Right lobe of liver (tissue), 6 donors: ENCODE measurements around the gene C1QTNF3. TPM values are rescaled to one million over a fixed set of nuclear protein-coding genes. Genes with fewer than 3 reads are reported as not detected.

Source experiments
- ATAC-seq, 4 donors: fragments of 200-7000 bp; cut with Tn5 transposase; one replicate each; pipeline ENCODE4 v1.9.1; 2020; ENCODE audit warnings: mild to moderate bottlenecking in 4 of 4, moderate library complexity in 4 of 4
- DNase-seq, 3 donors: peaks; one replicate each; pipeline ENCODE4 v3.0.0-alpha.2; 2020
- H3K27ac ChIP-seq, 3 donors: fragments of 200-600 bp; one replicate each; pipeline ENCODE4 v1.8.0; 2022
- H3K27me3 ChIP-seq, 2 donors: fragments of 200-600 bp; one replicate each; pipeline ENCODE4 v1.8.0; 2022
- H3K36me3 ChIP-seq, 4 donors: fragments of 200-600 bp; sonication (generic) in 1 of 4; one replicate each; pipeline versions ENCODE4 v1.5.1 to v1.8.0; 2017 to 2022; ENCODE audit warnings: control low read depth in 1 of 4
- H3K4me1 ChIP-seq, 4 donors: fragments of 200-600 bp; sonication (generic) in 1 of 4; one replicate each; pipeline versions ENCODE4 v1.5.1 to v1.8.0; 2017 to 2022; ENCODE audit warnings: control low read depth in 1 of 4
- H3K4me3 ChIP-seq, 3 donors: fragments of 200-600 bp; one replicate each; pipeline ENCODE4 v1.8.0; 2022
- H3K9me3 ChIP-seq, 4 donors: fragments of 200-600 bp; sonication (generic) in 1 of 4; one replicate each; pipeline versions ENCODE4 v1.5.1 to v1.8.0; 2017 to 2022; ENCODE audit warnings: control low read depth in 1 of 4
- POLR2A ChIP-seq: fragments of 450-650 bp; IDR thresholded peaks from one replicate; pipeline ENCODE4 v1.6.1; 2017; ENCODE audit warnings: antibody characterized with exemption, mild to moderate bottlenecking
- WGBS: methylation state at CpG from one replicate; pipeline ENCODE4 v1.1.6; 2018; ENCODE audit warnings: low coverage, low lambda C conversion rate; ENCODE audit not compliant: insufficient coverage; ENCODE audit errors: missing lambda C conversion rate; 5-methylcytosine and 5-hydroxymethylcytosine counted together
- intact Hi-C, 2 donors: fragments of 100-400 bp; cut with DNase I; formaldehyde crosslinking; loops; one replicate each; pipeline versions ENCODE4 v1.11.2 to v1.14.1; 2022
- total RNA-seq, 6 experiments: library from RNA; depleted of rRNA in 2 of 6; stranded (reverse); fragments of >200 nt in 2 of 6; fragmentation: NEBNext Ultra II Directional in 3 of 6; extraction: Animal tissue kit (Norgen Biotek cat#: 25700) in 3 of 6; gene quantifications; one replicate each; pipeline versions ENCODE4 v1.1.0 to v1.2.4, GENCODE V29; 2016 to 2023
- TF ChIP-seq, protein P1 (sequence below), 4 donors: fragments of 200-600 bp in 3 of 4; fragments of 450-650 bp in 1 of 4; IDR thresholded peaks; one replicate each; pipeline versions ENCODE4 v1.5.1 to v1.8.0; 2016 to 2022; ENCODE audit warnings: antibody characterized with exemption in 4 of 4, mild to moderate bottlenecking in 2 of 4
- donor health status: DM: no; HTN: yes; CAD: no.
- donor health status: DM: no; HTN: no; CAD: no.
- donor health status: DM: no; HTN: no; CAD: no.
- donor health status: DM: no; HTN: yes; CAD: no.
- donor health status: DM: no; HTN: yes; CAD: no.

Gene C1QTNF3
- total RNA-seq, 6 experiments from 2014 or later, result 1.5 to 7.7 (median 3.1) TPM

DNA sequence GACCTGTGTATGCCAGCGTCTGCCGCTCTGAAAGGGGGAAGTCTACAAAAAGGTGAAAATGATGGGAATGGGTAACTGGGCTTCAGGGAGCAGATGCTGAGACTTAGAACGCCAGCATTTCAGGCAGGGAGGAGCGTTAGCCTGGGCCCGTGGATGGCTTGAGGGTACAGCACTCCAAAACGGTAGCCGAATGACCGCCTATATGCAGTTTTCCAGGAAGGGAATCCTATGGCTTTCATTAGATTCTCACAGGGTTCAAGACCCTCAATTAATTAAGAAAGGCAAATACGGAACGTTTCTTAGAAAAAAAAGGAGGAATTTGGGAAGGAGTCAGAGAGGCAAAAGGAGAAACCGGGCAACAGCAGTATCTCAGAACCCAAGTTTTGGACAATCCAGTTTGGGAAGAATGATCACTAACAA, 35.8 kb downstream of the C1QTNF3 start:
- ATAC-seq, result peak in 3 of 4 donors; percentile 3 to 14 (median 4)
- intact Hi-C loops, result no loop called here

DNA sequence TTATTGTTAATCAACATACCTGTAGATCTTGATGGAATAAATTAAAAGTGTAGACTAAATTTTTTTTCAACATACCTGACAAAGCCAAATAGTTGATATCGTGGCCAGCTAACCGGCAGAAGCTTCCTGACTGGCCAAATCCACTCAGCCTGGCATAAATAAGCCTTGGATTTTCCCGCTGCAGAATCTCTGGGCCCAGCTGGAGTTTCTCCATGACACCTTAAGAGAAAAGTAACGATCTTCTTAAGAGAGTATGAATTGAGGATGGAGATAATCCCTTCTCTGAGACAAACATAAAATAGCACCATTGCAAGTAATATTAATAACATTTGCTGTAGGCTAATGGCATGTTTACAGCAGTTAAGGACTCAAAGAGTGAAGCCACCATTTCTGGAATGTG, 37.3 kb downstream of the C1QTNF3 start:
- Histone ChIP-seq H3K36me3 (peaks cover 0 to 21% (median 10%) of the 10 kb centered on the region in 4 donors), H3K27me3 (no peaks in the 10 kb centered on the region), H3K9me3 (no peaks in the 10 kb centered on the region), H3K4me3 (peak overlapping the region in 2 of 3 donors; percentile 81 to 82), H3K27ac (peak overlapping the region in 2 of 3 donors; percentile 23 to 98), H3K4me1 (peaks cover 0 to 45% (median 20%) of the 10 kb centered on the region in 4 donors)
- ATAC-seq (no peak), DNase-seq (no peak)
- WGBS, result 34% methylated on average over 4 of the region's 4 CpGs
- intact Hi-C loops, result no loop called here
- TF ChIP-seq, protein P1, sequence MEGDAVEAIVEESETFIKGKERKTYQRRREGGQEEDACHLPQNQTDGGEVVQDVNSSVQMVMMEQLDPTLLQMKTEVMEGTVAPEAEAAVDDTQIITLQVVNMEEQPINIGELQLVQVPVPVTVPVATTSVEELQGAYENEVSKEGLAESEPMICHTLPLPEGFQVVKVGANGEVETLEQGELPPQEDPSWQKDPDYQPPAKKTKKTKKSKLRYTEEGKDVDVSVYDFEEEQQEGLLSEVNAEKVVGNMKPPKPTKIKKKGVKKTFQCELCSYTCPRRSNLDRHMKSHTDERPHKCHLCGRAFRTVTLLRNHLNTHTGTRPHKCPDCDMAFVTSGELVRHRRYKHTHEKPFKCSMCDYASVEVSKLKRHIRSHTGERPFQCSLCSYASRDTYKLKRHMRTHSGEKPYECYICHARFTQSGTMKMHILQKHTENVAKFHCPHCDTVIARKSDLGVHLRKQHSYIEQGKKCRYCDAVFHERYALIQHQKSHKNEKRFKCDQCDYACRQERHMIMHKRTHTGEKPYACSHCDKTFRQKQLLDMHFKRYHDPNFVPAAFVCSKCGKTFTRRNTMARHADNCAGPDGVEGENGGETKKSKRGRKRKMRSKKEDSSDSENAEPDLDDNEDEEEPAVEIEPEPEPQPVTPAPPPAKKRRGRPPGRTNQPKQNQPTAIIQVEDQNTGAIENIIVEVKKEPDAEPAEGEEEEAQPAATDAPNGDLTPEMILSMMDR (IDR thresholded peaks at IDR 0.05), result no peak
- TF ChIP-seq POLR2A, result no peak

More for the DNA sequence above, 35.8 kb downstream of the C1QTNF3 start:
- peak overlapping the region; percentile 64 to 82 (median 81) for H3K4me3 ChIP-seq
- peak overlapping the region; percentile 82 to 98 (median 90) for H3K27ac ChIP-seq
- H3K9me3 ChIP-seq, result no peaks in the 10 kb centered on the region
- no peak for DNase-seq
- H3K36me3 ChIP-seq, result peaks cover 0 to 21% (median 10%) of the 10 kb centered on the region in 4 donors
- 2% methylated on average over 11 of the region's 11 CpGs for WGBS
- peaks cover 0 to 51% (median 18%) of the 10 kb centered on the region in 4 donors for H3K4me1 ChIP-seq
- no peaks in the 10 kb centered on the region for H3K27me3 ChIP-seq
- TF ChIP-seq, protein P1 (IDR thresholded peaks at IDR 0.05), result no peak
- TF ChIP-seq POLR2A, result no peak

DNA sequence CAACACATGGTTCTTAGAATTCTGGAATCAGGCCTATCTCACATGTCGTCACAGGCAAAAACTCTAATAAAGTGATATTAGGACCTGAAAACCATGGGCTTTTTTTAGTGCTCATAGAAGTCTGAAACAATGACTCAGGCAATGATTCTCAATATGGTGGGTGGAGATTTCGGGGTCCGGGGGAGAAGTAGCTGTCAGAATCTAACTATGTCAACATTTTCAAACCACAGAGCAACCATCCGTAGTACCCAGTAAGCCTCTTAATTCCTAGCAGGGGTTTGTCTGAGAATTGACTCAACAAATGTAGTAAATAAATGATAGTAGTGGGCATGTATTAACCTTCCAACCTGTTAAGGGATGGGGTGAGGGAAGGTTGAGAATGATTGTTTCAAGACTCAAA, 37.8 kb downstream of the C1QTNF3 start:
- DNase-seq (no peak), ATAC-seq (no peak)
- Histone ChIP-seq H3K27ac (peak overlapping the region in 2 of 3 donors; percentile 23 to 98), H3K36me3 (peaks cover 0 to 21% (median 10%) of the 10 kb centered on the region in 4 donors), H3K4me3 (no peak overlapping the region), H3K27me3 (no peaks in the 10 kb centered on the region), H3K4me1 (peaks cover 0 to 45% (median 21%) of the 10 kb centered on the region in 4 donors), H3K9me3 (no peaks in the 10 kb centered on the region)
- no peak for TF ChIP-seq POLR2A
- TF ChIP-seq, protein P1 (IDR thresholded peaks at IDR 0.05), result no peak
- WGBS, result 38% methylated on average over 4 of the region's 4 CpGs
- intact Hi-C loops, result no loop called here

DNA sequence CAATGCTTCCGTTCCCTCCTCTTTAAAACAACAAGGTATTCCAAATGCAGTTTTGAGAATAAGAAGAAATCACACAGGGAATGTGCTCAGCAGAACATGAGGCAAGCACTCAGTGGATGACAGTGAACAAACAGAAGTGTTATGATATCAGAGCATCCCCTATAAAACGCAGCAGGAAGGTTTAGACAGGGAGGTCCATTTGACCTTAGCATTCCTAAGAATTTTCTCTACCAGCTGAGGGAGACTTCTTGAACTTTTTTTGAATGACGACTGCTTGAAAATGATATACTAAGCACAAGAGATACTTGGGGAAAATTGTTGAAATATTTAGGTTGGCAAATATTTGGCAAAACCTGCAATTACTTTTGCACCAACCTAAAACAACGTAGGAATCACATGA, 39.1 kb downstream of the C1QTNF3 start:
- intact Hi-C loops, result no loop called here
- Histone ChIP-seq H3K36me3 (peaks cover 0 to 21% (median 10%) of the 10 kb centered on the region in 4 donors), H3K4me1 (peaks cover 0 to 47% (median 19%) of the 10 kb centered on the region in 4 donors), H3K4me3 (no peak overlapping the region), H3K9me3 (no peaks in the 10 kb centered on the region), H3K27ac (no peak overlapping the region), H3K27me3 (no peaks in the 10 kb centered on the region)
- 78% methylated on average over 4 of the region's 4 CpGs for WGBS
- DNase-seq, result no peak
- TF ChIP-seq, protein P1 (IDR thresholded peaks at IDR 0.05), result no peak
- TF ChIP-seq POLR2A, result no peak
- no peak for ATAC-seq
